Hepatocyte (in vitro differentiated cells): ENCODE results near the gene TOX3. TPM values are rescaled to one million over a fixed set of nuclear protein-coding genes. Genes with fewer than 3 reads are reported as not detected.

ENCODE experiments used
- DNase-seq: peaks from one replicate; pipeline ENCODE4 v3.0.0-alpha.2; 2016; ENCODE audit warnings: low spot score
- H2AFZ ChIP-seq: fragments of 200-600 bp; sonication (generic); 2 replicates; pipeline ENCODE4 v1.6.0; 2016; ENCODE audit warnings: antibody characterized with exemption, mild to moderate bottlenecking
- H3K27ac ChIP-seq: fragments of 200-600 bp; sonication (generic); 2 replicates; pipeline ENCODE4 v1.5.1; 2016; ENCODE audit warnings: mild to moderate bottlenecking
- H3K27me3 ChIP-seq: fragments of 200-600 bp; sonication (generic); 2 replicates; pipeline ENCODE4 v1.6.1; 2016
- H3K36me3 ChIP-seq: fragments of 200-600 bp; sonication (generic); replicated peaks from 2 replicates; pipeline ENCODE4 v1.5.1; 2016; ENCODE audit warnings: low read depth; ENCODE audit not compliant: insufficient read depth
- H3K4me1 ChIP-seq: fragments of 200-600 bp; sonication (generic); 2 replicates; pipeline ENCODE4 v1.5.1; 2016; ENCODE audit warnings: mild to moderate bottlenecking, moderate library complexity; ENCODE audit not compliant: insufficient read depth
- H3K4me2 ChIP-seq: fragments of 200-600 bp; sonication (generic); 2 replicates; pipeline ENCODE4 v1.6.0; 2016
- H3K4me3 ChIP-seq: fragments of 200-600 bp; sonication (generic); 2 replicates; pipeline ENCODE4 v1.5.1; 2016; ENCODE audit warnings: mild to moderate bottlenecking
- H3K79me2 ChIP-seq: fragments of 200-600 bp; sonication (generic); 2 replicates; pipeline ENCODE4 v1.6.0; 2017; ENCODE audit warnings: mild to moderate bottlenecking
- H3K9me2 ChIP-seq: fragments of 200-600 bp; sonication (generic); replicated peaks from 2 replicates; pipeline ENCODE4 v1.6.0; 2017; ENCODE audit warnings: mild to moderate bottlenecking; ENCODE audit not compliant: insufficient read depth
- H3K9me3 ChIP-seq: fragments of 200-600 bp; sonication (generic); 2 replicates; pipeline ENCODE4 v1.5.1; 2016; ENCODE audit warnings: low read depth, mild to moderate bottlenecking
- H4K20me1 ChIP-seq: fragments of 200-600 bp; sonication (generic); 2 replicates; pipeline ENCODE4 v1.6.0; 2016; ENCODE audit warnings: mild to moderate bottlenecking; ENCODE audit not compliant: insufficient read depth, poor library complexity, severe bottlenecking
- EZH2 ChIP-seq: fragments of 200-600 bp; sonication (generic); IDR thresholded peaks from 2 replicates; pipeline ENCODE4 v1.6.1; 2016; ENCODE audit warnings: antibody characterized with exemption, mild to moderate bottlenecking, borderline replicate concordance
- EZH2phosphoT487 ChIP-seq: fragments of 200-600 bp; sonication (generic); IDR thresholded peaks from one replicate; pipeline ENCODE4 v1.6.1; 2018; ENCODE audit warnings: antibody characterized with exemption, mild to moderate bottlenecking, low read depth, moderate library complexity; ENCODE audit not compliant: unreplicated experiment, severe bottlenecking
- WGBS: methylation state at CpG from one replicate; pipeline ENCODE4 v1.1.6; 2016; ENCODE audit warnings: low lambda C conversion rate; ENCODE audit errors: missing lambda C conversion rate; 5-methylcytosine and 5-hydroxymethylcytosine counted together
- polyA plus RNA-seq: library from polyadenylated mRNA; unstranded; fragments of >200 nt; fragmentation: Nextera tagmentation; extraction: Ambion mirVana; gene quantifications from 2 replicates; pipeline ENCODE4 v1.2.1, GENCODE V29; 2016
- total RNA-seq: library from RNA; depleted of rRNA; stranded (reverse); fragments of >200 nt; gene quantifications from 2 replicates; pipeline ENCODE4 v1.2.3, GENCODE V29; 2014
- TF ChIP-seq, protein P1 (sequence below): fragments of 200-600 bp; sonication (generic); IDR thresholded peaks from 2 replicates; pipeline ENCODE4 v1.5.1; 2016; ENCODE audit warnings: antibody characterized with exemption, mild to moderate bottlenecking; ENCODE audit not compliant: poor library complexity

TOX3 gene
- total and polyA plus RNA-seq, 2 experiments from 2014 or later, result 11.8 to 23.6 TPM

DNA sequence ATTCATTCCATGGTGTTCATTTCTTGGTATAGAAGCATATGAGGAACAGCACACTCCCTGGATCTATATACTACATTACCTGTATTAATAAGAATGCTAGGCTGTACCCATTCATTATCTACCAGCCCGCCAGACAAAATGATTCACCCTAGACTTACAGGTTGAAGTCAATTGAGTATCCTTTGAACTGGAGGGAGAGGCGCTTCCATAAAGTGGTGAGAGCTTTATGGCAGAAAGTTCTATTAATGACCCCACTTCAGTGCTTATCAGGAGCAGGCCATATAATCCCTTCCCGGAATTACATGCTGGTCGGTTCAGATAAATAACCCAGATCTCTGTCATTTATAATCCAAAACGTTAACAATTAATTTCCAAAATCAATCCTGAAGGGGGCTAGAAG, 44.5 kb upstream of the TOX3 start:
- Histone ChIP-seq H3K4me2 (no peak overlapping the region), H2AFZ (no peak overlapping the region), H3K9me3 (no peaks in the 10 kb centered on the region), H4K20me1 (no peaks in the 10 kb centered on the region), H3K36me3 (no peaks in the 10 kb centered on the region), H3K4me3 (no peak overlapping the region), H3K4me1 (peaks cover 8% of the 10 kb centered on the region), H3K27me3 (no peaks in the 10 kb centered on the region), H3K79me2 (no peaks in the 10 kb centered on the region), H3K9me2 (no peaks in the 10 kb centered on the region), H3K27ac (no peak overlapping the region)
- no peak for DNase-seq
- WGBS, result 38% methylated on average over 5 of the region's 5 CpGs
- TF ChIP-seq, protein P1, sequence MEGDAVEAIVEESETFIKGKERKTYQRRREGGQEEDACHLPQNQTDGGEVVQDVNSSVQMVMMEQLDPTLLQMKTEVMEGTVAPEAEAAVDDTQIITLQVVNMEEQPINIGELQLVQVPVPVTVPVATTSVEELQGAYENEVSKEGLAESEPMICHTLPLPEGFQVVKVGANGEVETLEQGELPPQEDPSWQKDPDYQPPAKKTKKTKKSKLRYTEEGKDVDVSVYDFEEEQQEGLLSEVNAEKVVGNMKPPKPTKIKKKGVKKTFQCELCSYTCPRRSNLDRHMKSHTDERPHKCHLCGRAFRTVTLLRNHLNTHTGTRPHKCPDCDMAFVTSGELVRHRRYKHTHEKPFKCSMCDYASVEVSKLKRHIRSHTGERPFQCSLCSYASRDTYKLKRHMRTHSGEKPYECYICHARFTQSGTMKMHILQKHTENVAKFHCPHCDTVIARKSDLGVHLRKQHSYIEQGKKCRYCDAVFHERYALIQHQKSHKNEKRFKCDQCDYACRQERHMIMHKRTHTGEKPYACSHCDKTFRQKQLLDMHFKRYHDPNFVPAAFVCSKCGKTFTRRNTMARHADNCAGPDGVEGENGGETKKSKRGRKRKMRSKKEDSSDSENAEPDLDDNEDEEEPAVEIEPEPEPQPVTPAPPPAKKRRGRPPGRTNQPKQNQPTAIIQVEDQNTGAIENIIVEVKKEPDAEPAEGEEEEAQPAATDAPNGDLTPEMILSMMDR, result no peak

GRCh38 chr16:52586159-52586558, 39.2 kb upstream of the TOX3 start:
- Histone ChIP-seq H2AFZ (no peak overlapping the region), H3K4me1 (no peaks in the 10 kb centered on the region), H4K20me1 (no peaks in the 10 kb centered on the region), H3K9me2 (no peaks in the 10 kb centered on the region), H3K27me3 (no peaks in the 10 kb centered on the region), H3K4me3 (no peak overlapping the region), H3K27ac (no peak overlapping the region), H3K36me3 (no peaks in the 10 kb centered on the region), H3K79me2 (no peaks in the 10 kb centered on the region), H3K9me3 (no peaks in the 10 kb centered on the region), H3K4me2 (no peak overlapping the region)
- WGBS, result 100% methylated on average over 2 of the region's 2 CpGs
- TF ChIP-seq EZH2phosphoT487 (no peak), EZH2 (no peak)
- TF ChIP-seq, protein P1, result no peak
- no peak for DNase-seq

- H3K9me3 ChIP-seq, result no peaks in the 10 kb centered on the region
- H2AFZ ChIP-seq, result no peak overlapping the region
- H3K27ac ChIP-seq, result no peak overlapping the region
- no peaks in the 10 kb centered on the region for H3K27me3 ChIP-seq
- DNase-seq, result no peak
- no peaks in the 10 kb centered on the region for H3K4me1 ChIP-seq
- H3K9me2 ChIP-seq, result no peaks in the 10 kb centered on the region
- H3K4me3 ChIP-seq, result no peak overlapping the region
- WGBS, result 72% methylated on average over 5 of the region's 5 CpGs
- no peaks in the 10 kb centered on the region for H3K79me2 ChIP-seq
- H3K4me2 ChIP-seq, result no peak overlapping the region
- no peaks in the 10 kb centered on the region for H4K20me1 ChIP-seq
- TF ChIP-seq EZH2, result no peak
- TF ChIP-seq EZH2phosphoT487, result no peak
- TF ChIP-seq, protein P1, result no peak
- H3K36me3 ChIP-seq, result no peaks in the 10 kb centered on the region
These were observed 37.7 kb upstream of the TOX3 start for GRCh38 chr16:52584354-52585320.
